Upper lobe of left lung (tissue), 6 donors: Measurements from ENCODE around the gene ADAMTSL3. TPM values are rescaled to one million over a fixed set of nuclear protein-coding genes. Genes with fewer than 3 reads are reported as not detected.

Source experiments
- ATAC-seq, 2 donors: fragments of 200-7000 bp; cut with Tn5 transposase; one replicate each; pipeline ENCODE4 v1.9.1; 2022; ENCODE audit warnings: mild to moderate bottlenecking in 2 of 2, moderate library complexity in 2 of 2; ENCODE audit not compliant: low FRiP score in 2 of 2
- DNase-seq, 2 donors: peaks; one replicate each; pipeline ENCODE4 v3.0.0-alpha.2; 2019 to 2020
- H3K27ac ChIP-seq, 4 donors: fragments of 200-600 bp; sonication (generic); one replicate each; pipeline ENCODE4 v1.5.1; 2016 to 2019
- H3K27me3 ChIP-seq, 4 donors: fragments of 200-600 bp; sonication (generic); one replicate each; pipeline ENCODE4 v1.5.1; 2017 to 2019
- H3K36me3 ChIP-seq, 4 donors: fragments of 200-600 bp; sonication (generic); one replicate each; pipeline ENCODE4 v1.5.1; 2016 to 2019
- H3K4me1 ChIP-seq, 4 donors: fragments of 200-600 bp; sonication (generic); one replicate each; pipeline ENCODE4 v1.5.1; 2018 to 2019
- H3K4me3 ChIP-seq, 4 donors: fragments of 200-600 bp; sonication (generic); one replicate each; pipeline ENCODE4 v1.5.1; 2017 to 2019; ENCODE audit warnings: mild to moderate bottlenecking in 2 of 4, moderate library complexity in 1 of 4
- H3K9me3 ChIP-seq, 4 donors: fragments of 200-600 bp; sonication (generic); one replicate each; pipeline ENCODE4 v1.5.1; 2018 to 2019
- CTCF ChIP-seq, 6 experiments: fragments of 450-650 bp in 4 of 6; fragments of 200-600 bp in 2 of 6; sonication (generic) in 2 of 6; IDR thresholded peaks; one replicate each; pipeline ENCODE4 v1.5.1; 2016 to 2019; ENCODE audit warnings: antibody characterized with exemption in 6 of 6
- EP300 ChIP-seq, 4 donors: sonication (generic); formaldehyde crosslinking; IDR thresholded peaks; one replicate each; pipeline ENCODE4 v1.5.1; 2017; ENCODE audit warnings: antibody characterized with exemption in 4 of 4, control low read depth in 2 of 4
- POLR2A ChIP-seq, 4 donors: fragments of 450-650 bp; IDR thresholded peaks; one replicate each; pipeline ENCODE4 v1.5.1; 2016 to 2017; ENCODE audit warnings: antibody characterized with exemption in 4 of 4, mild to moderate bottlenecking in 2 of 4
- POLR2AphosphoS5 ChIP-seq, 2 donors: sonication (generic); formaldehyde crosslinking; IDR thresholded peaks; one replicate each; pipeline ENCODE4 v1.5.1; 2017; ENCODE audit warnings: antibody characterized with exemption in 2 of 2
- WGBS, 2 donors: methylation state at CpG; one replicate each; pipeline ENCODE4 v1.1.5; 2017 to 2018; 5-methylcytosine and 5-hydroxymethylcytosine counted together
- total RNA-seq, 6 donors: library from RNA; depleted of rRNA in 4 of 6; stranded (reverse); fragments of >200 nt in 4 of 6; gene quantifications; one replicate each; pipeline versions ENCODE4 v1.1.0 to v1.2.1, GENCODE V29; 2016 to 2021
- donor health status: DM: no; HTN: no; CAD: no; lungs with moderate emphysema.
- donor health status: DM: no; HTN: yes; CAD: no; lungs with severe emphysema.

ADAMTSL3 gene
- total RNA-seq, 6 donors from 2014 or later = 8.8 to 22.2 (median 11.7) TPM

- DNase-seq = no peak
- Histone ChIP-seq H3K36me3 (no peaks in the 10 kb centered on the region), H3K4me1 (no peaks in the 10 kb centered on the region), H3K27me3 (no peaks in the 10 kb centered on the region), H3K27ac (no peak overlapping the region), H3K9me3 (no peaks in the 10 kb centered on the region), H3K4me3 (no peak overlapping the region)
- 0% methylated on average over 1 of the region's 1 CpG for WGBS, 2 donors
- no peak for TF ChIP-seq EP300 (IDR thresholded peaks at IDR 0.05)
- ATAC-seq = no peak
Observed at GRCh38 chr15:83813682-83814081, 159.8 kb downstream of the ADAMTSL3 start.

- no peaks in the 10 kb centered on the region for H3K27me3 ChIP-seq
- no peak for ATAC-seq
- WGBS, 2 donors = 46 to 64% methylated on average over 2 of the region's 2 CpGs
- H3K4me3 ChIP-seq = no peak overlapping the region
- no peaks in the 10 kb centered on the region for H3K36me3 ChIP-seq
- H3K27ac ChIP-seq = no peak overlapping the region
- H3K9me3 ChIP-seq = no peaks in the 10 kb centered on the region
- no peak for TF ChIP-seq POLR2A (IDR thresholded peaks at IDR 0.05)
- TF ChIP-seq CTCF (IDR thresholded peaks at IDR 0.05) = no peak
- no peak for TF ChIP-seq POLR2AphosphoS5 (IDR thresholded peaks at IDR 0.05)
- no peak for TF ChIP-seq EP300 (IDR thresholded peaks at IDR 0.05)
- H3K4me1 ChIP-seq = no peaks in the 10 kb centered on the region
- no peak for DNase-seq
Observed at GRCh38 chr15:83815506-83815905, 161.6 kb downstream of the ADAMTSL3 start.

GRCh38 chr15:83816124-83816883 lies 162.4 kb downstream of the ADAMTSL3 start:
- WGBS, 2 donors = 81 to 83% methylated on average over 8 of the region's 8 CpGs
- no peak for DNase-seq
- Histone ChIP-seq H3K36me3 (no peaks in the 10 kb centered on the region), H3K9me3 (no peaks in the 10 kb centered on the region), H3K27me3 (no peaks in the 10 kb centered on the region), H3K27ac (no peak overlapping the region), H3K4me3 (no peak overlapping the region), H3K4me1 (no peaks in the 10 kb centered on the region)
- ATAC-seq = no peak
- no peak for TF ChIP-seq CTCF (IDR thresholded peaks at IDR 0.05)
- no peak for TF ChIP-seq POLR2AphosphoS5 (IDR thresholded peaks at IDR 0.05)
- TF ChIP-seq EP300 (IDR thresholded peaks at IDR 0.05) = no peak
- TF ChIP-seq POLR2A (IDR thresholded peaks at IDR 0.05) = no peak

- Histone ChIP-seq H3K27me3 (no peaks in the 10 kb centered on the region), H3K9me3 (no peaks in the 10 kb centered on the region), H3K4me1 (no peaks in the 10 kb centered on the region), H3K27ac (no peak overlapping the region), H3K36me3 (no peaks in the 10 kb centered on the region), H3K4me3 (no peak overlapping the region)
- TF ChIP-seq EP300 (IDR thresholded peaks at IDR 0.05) = no peak
- TF ChIP-seq POLR2AphosphoS5 (IDR thresholded peaks at IDR 0.05) = no peak
- no peak for TF ChIP-seq POLR2A (IDR thresholded peaks at IDR 0.05)
- 82 to 85% methylated on average over 8 of the region's 8 CpGs for WGBS, 2 donors
- ATAC-seq (no peak), DNase-seq (peak in 1 of 2 donors; percentile 10)
Observed at GRCh38 chr15:83818591-83818990, 164.7 kb downstream of the ADAMTSL3 start.

- WGBS, 2 donors = 42 to 62% methylated on average over 4 of the region's 4 CpGs
- H3K4me3 ChIP-seq = no peak overlapping the region
- no peak for DNase-seq
- no peaks in the 10 kb centered on the region for H3K27me3 ChIP-seq
- no peak overlapping the region for H3K27ac ChIP-seq
- H3K9me3 ChIP-seq = no peaks in the 10 kb centered on the region
- H3K36me3 ChIP-seq = no peaks in the 10 kb centered on the region
- TF ChIP-seq EP300 (IDR thresholded peaks at IDR 0.05) (no peak), CTCF (IDR thresholded peaks at IDR 0.05) (no peak), POLR2A (IDR thresholded peaks at IDR 0.05) (no peak)
- ATAC-seq = no peak
- H3K4me1 ChIP-seq = no peaks in the 10 kb centered on the region
Observed at GRCh38 chr15:83830381-83830780, 176.5 kb downstream of the ADAMTSL3 start.

GRCh38 chr15:83833569-83833968 lies 179.6 kb downstream of the ADAMTSL3 start:
- Histone ChIP-seq H3K36me3 (no peaks in the 10 kb centered on the region), H3K27me3 (no peaks in the 10 kb centered on the region), H3K9me3 (no peaks in the 10 kb centered on the region), H3K4me3 (no peak overlapping the region), H3K4me1 (no peaks in the 10 kb centered on the region), H3K27ac (no peak overlapping the region)
- no peak for TF ChIP-seq POLR2A (IDR thresholded peaks at IDR 0.05)
- TF ChIP-seq CTCF (IDR thresholded peaks at IDR 0.05) = no peak
- no peak for TF ChIP-seq POLR2AphosphoS5 (IDR thresholded peaks at IDR 0.05)
- no peak for TF ChIP-seq EP300 (IDR thresholded peaks at IDR 0.05)
- no peak for DNase-seq
- no peak for ATAC-seq
- WGBS, 2 donors = 90 to 91% methylated on average over 4 of the region's 4 CpGs
